ENCODE measurements around the gene MVP.
"Not testable (repeated sequence)": the region's sequence is repeated elsewhere in the genome, so short reads cannot be mapped to it uniquely, and the experiment has no call there.

MVP gene

GRCh38 chr16:29790949-29791844 lies 29.1 kb upstream of the MVP start:
- H3K27me3 Mint-ChIP-seq: no peaks in the 10 kb centered on the region
- peak overlapping the region; percentile 98 for H3K27ac Mint-ChIP-seq
- peaks cover 10 to 14% of the 10 kb centered on the region in 2 donors for H3K36me3 Mint-ChIP-seq
- ATAC-seq (replicated peaks) (peak; percentile 2 to 21), DNase-seq (no peak)
- peak overlapping the region; percentile 97 for H3K4me3 Mint-ChIP-seq
- H3K4me1 Mint-ChIP-seq: peaks cover 20 to 41% of the 10 kb centered on the region in 2 donors
- H3K9me3 Mint-ChIP-seq: no peaks in the 10 kb centered on the region

DNA sequence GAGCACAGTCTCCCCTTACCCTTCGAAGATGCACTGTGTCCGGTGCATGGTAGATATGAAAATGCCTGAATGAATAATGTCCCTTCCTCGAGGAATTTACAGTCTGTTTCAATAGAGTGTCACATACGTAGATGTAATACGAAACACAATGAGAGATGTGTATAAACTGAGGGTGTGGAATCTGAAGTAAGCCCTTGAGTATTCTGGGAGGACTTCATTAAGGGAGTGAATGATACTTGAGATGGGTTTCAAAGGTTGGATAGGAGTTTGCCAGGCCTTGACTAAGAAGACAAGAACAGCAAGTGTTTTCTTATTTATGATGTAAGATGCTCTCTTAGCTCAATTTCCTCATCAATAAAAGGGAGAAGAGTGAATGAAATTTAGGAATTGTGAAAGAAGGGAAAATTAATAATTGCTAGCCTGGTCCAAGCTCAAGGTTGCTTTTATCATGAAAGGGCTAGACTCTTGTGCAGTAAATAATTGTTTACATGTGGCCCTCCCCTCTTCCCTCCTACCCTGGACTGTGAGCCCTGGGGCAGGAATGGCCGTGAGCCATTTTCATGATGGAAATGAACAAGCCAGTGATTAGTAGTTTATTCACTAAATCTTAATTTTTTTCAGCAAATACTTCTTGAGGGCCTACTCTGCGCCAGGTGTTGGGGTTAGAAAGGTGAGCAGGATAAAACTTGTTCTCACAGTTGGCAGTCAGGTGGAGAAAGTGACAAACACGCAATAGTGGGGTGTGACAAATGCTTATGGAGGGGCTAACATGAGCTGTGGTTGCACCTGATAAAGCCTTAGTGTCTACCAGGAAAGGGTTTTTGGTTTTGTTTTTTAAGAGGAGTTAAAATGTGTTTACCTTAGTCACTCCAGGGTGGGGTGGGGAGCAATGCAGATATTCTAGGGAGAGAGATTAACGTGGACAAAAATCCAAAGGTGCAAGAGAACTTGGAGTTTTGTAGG lies 28.1 kb upstream of the MVP start:
- ATAC-seq (replicated peaks) (no peak), DNase-seq (no peak)
- peaks cover 14 to 19% of the 10 kb centered on the region in 2 donors for H3K36me3 Mint-ChIP-seq
- no peaks in the 10 kb centered on the region for H3K9me3 Mint-ChIP-seq
- no peak overlapping the region for H3K27ac Mint-ChIP-seq
- H3K4me1 Mint-ChIP-seq: peaks cover 20 to 41% of the 10 kb centered on the region in 2 donors
- no peaks in the 10 kb centered on the region for H3K27me3 Mint-ChIP-seq
- H3K4me3 Mint-ChIP-seq: peak overlapping the region; percentile 97

- ATAC-seq (replicated peaks); H3K27ac Mint-ChIP-seq; H3K27me3 Mint-ChIP-seq; H3K9me3 Mint-ChIP-seq; H3K4me3 Mint-ChIP-seq; DNase-seq: not testable (repeated sequence)
- peaks cover 21 to 26% of the 10 kb centered on the region in 2 donors for H3K36me3 Mint-ChIP-seq
- H3K4me1 Mint-ChIP-seq: peaks cover 20 to 41% of the 10 kb centered on the region in 2 donors
These were observed 27.1 kb upstream of the MVP start for GRCh38 chr16:29793153-29793552.

- H3K27me3 Mint-ChIP-seq: no peaks in the 10 kb centered on the region
- H3K4me3 Mint-ChIP-seq: no peak overlapping the region
- peaks cover 22 to 38% of the 10 kb centered on the region in 2 donors for H3K36me3 Mint-ChIP-seq
- peaks cover 20 to 37% of the 10 kb centered on the region in 2 donors for H3K4me1 Mint-ChIP-seq
- ATAC-seq (replicated peaks) (no peak), DNase-seq (no peak)
- H3K27ac Mint-ChIP-seq: no peak overlapping the region
- no peaks in the 10 kb centered on the region for H3K9me3 Mint-ChIP-seq
These were observed 26.0 kb upstream of the MVP start for GRCh38 chr16:29794231-29794710.

DNA sequence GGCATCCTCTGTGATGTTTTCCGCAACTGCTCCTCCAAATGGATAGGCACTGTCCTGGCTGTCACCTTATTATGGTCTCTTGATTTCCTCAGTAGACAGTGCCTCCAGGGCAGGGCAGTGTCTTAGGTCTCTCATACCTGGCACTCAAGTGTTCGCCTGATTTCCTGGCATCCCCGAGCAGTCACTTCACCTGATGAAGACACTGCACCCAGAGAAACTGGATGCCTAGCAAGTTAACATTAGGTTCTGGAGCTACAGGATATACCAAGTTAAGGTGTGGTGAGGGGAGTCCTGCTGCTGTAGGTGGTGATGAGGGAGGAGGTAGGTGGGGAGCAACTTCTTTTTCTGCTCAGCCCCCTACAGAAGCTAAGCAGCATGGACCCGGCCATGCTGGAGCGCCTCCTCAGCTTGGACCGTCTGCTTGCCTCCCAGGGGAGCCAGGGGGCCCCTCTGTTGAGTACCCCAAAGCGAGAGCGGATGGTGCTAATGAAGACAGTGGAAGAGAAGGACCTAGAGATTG lies 17.8 kb upstream of the MVP start:
- no peak for DNase-seq
- Mint-ChIP-seq H3K9me3 (no peaks in the 10 kb centered on the region), H3K27me3 (no peaks in the 10 kb centered on the region), H3K4me3 (no peak overlapping the region), H3K27ac (no peak overlapping the region), H3K36me3 (peaks cover 26 to 65% of the 10 kb centered on the region in 2 donors), H3K4me1 (peaks cover 17 to 20% of the 10 kb centered on the region in 2 donors)
- no peak for ATAC-seq (replicated peaks)

- peaks cover 36 to 66% of the 10 kb centered on the region in 2 donors for H3K36me3 Mint-ChIP-seq
- H3K9me3 Mint-ChIP-seq: no peaks in the 10 kb centered on the region
- ATAC-seq (replicated peaks) (no peak), DNase-seq (no peak)
- peaks cover 29 to 35% of the 10 kb centered on the region in 2 donors for H3K4me1 Mint-ChIP-seq
- peak overlapping the region; percentile 100 for H3K27ac Mint-ChIP-seq
- H3K27me3 Mint-ChIP-seq: no peaks in the 10 kb centered on the region
- peak overlapping the region; percentile 94 to 100 for H3K4me3 Mint-ChIP-seq
These were observed 16.2 kb upstream of the MVP start for GRCh38 chr16:29804020-29804419.

DNA sequence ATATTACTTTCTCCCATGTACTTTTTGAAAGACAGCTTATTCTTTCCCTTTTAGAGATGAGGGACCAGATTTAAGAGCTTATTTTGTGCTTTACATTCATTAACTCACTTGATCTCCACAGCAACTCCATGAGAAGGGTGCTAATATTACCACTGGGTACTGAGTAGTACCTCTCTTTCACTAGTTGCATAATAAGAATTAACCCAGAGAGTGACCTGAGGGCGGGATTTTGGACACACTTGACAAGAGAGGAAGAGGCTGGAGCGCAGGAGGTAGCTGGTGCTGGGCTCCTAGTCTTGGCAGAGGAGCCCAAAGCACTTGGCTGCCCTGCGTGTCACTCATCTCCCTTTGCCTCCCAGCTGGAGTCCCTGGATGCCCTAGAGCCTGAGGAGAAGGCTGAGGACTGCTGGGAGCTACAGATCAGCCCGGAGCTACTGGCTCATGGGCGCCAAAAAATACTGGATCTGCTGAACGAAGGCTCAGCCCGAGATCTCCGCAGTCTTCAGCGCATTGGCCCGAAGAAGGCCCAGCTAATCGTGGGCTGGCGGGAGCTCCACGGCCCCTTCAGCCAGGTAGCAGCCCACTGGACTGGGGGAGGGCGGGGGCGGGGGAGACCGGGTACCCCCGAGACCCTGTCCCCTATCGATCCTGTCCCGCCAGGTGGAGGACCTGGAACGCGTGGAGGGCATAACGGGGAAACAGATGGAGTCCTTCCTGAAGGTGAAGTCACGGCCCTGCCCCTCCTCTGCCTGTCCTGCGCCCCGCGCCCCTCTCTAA lies 15.6 kb upstream of the MVP start:
- Mint-ChIP-seq H3K36me3 (peaks cover 37 to 62% of the 10 kb centered on the region in 2 donors), H3K27ac (peak overlapping the region; percentile 100), H3K4me3 (peak overlapping the region; percentile 94 to 100), H3K27me3 (no peaks in the 10 kb centered on the region), H3K4me1 (peaks cover 31 to 42% of the 10 kb centered on the region in 2 donors), H3K9me3 (no peaks in the 10 kb centered on the region)
- ATAC-seq (replicated peaks) (no peak), DNase-seq (no peak)

- Mint-ChIP-seq H3K36me3 (peaks cover 44 to 65% of the 10 kb centered on the region in 2 donors), H3K4me3 (peak overlapping the region; percentile 94 to 100), H3K27me3 (no peaks in the 10 kb centered on the region), H3K4me1 (peaks cover 38 to 50% of the 10 kb centered on the region in 2 donors), H3K27ac (peak overlapping the region; percentile 100), H3K9me3 (no peaks in the 10 kb centered on the region)
- peak; percentile 96 for DNase-seq
- ATAC-seq (replicated peaks): peak; percentile 68 to 73
These were observed 14.8 kb upstream of the MVP start for GRCh38 chr16:29805232-29806098.

DNA sequence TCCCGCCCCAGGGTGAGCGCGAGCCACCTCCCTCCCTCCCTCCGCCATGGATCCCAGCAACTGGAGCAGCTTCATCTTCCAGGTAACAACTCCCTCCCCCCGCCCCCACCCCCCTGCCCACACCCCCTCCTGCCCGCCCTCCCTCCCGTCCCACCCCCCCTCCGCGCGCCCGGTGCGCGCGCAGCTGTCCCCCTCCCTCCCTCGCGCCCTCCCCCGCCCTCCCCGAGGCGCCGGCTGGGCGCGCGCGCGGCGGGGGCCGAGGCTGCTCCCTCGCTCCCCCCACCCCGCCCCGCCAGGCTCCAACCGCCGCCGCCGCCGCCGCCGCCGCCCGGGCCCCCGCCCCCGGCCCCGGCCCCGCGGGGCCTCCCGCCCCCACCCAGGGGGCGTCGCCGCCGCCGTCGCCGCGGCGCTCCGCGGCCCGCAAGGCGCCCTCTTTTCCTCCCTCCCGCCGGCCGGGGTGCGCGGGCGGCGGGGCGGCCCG lies 14.1 kb upstream of the MVP start, which contains the start of gene MAZ:
MAZ (plus strand) TSS at position 431 of the 481 bp plus-strand sequence. CDS start 173 bp downstream, outside the sequence.
- Mint-ChIP-seq H3K27ac (peak within 1 kb of the TSS; percentile 100), H3K9me3 (no peaks in the 10 kb centered on the region), H3K4me3 (peak within 1 kb of the TSS; percentile 94 to 100), H3K27me3 (no peaks in the 10 kb centered on the region), H3K36me3 (peaks cover 44 to 67% of the 10 kb centered on the region in 2 donors), H3K4me1 (peaks cover 44 to 57% of the 10 kb centered on the region in 2 donors)
- ATAC-seq (replicated peaks): peak; percentile 0 to 1
- no peak for DNase-seq

GRCh38 chr16:29806641-29807425 lies 13.4 kb upstream of the MVP start:
- Mint-ChIP-seq H3K4me1 (peaks cover 50 to 64% of the 10 kb centered on the region in 2 donors), H3K36me3 (peaks cover 40 to 61% of the 10 kb centered on the region in 2 donors), H3K9me3 (no peaks in the 10 kb centered on the region), H3K27me3 (peaks cover 0 to 4% of the 10 kb centered on the region in 2 donors), H3K27ac (peak overlapping the region; percentile 96), H3K4me3 (peak overlapping the region; percentile 85 to 88)
- DNase-seq (peak; percentile 58), ATAC-seq (replicated peaks) (peak; percentile 3 to 4)

GRCh38 chr16:29807426-29808218 lies 12.6 kb upstream of the MVP start:
- H3K4me3 Mint-ChIP-seq: peak overlapping the region; percentile 85 to 88
- no peaks in the 10 kb centered on the region for H3K9me3 Mint-ChIP-seq
- peaks cover 51 to 71% of the 10 kb centered on the region in 2 donors for H3K4me1 Mint-ChIP-seq
- H3K27me3 Mint-ChIP-seq: peaks cover 0 to 12% of the 10 kb centered on the region in 2 donors
- peak; percentile 47 to 51 for ATAC-seq (replicated peaks)
- peak overlapping the region; percentile 96 for H3K27ac Mint-ChIP-seq
- H3K36me3 Mint-ChIP-seq: peaks cover 39 to 56% of the 10 kb centered on the region in 2 donors
- peak; percentile 85 for DNase-seq
